HL-60 (cell line): Measurements from ENCODE around the gene TAPBPL.

Source experiments
- DNase-seq, 2 experiments: peaks; one replicate each; pipeline ENCODE4 v3.0.0-alpha.2; 2010 to 2020; ENCODE audit warnings: low read depth in 1 of 2, low spot score in 1 of 2
- H3K27ac ChIP-seq: fragments of 250-450 bp; sonication (Bioruptor Pico); replicated peaks from 2 replicates; pipeline ENCODE4 v1.5.1; 2020; ENCODE audit warnings: mild to moderate bottlenecking, moderate library complexity
- H3K27me3 ChIP-seq: fragments of 250-450 bp; sonication (Bioruptor Pico); 2 replicates; pipeline ENCODE4 v1.5.1; 2021; ENCODE audit warnings: mild to moderate bottlenecking, moderate library complexity; ENCODE audit not compliant: insufficient read depth, poor library complexity, severe bottlenecking
- H3K4me3 ChIP-seq: replicated peaks from 2 replicates; pipeline ENCODE4 v1.5.1; 2011; ENCODE audit warnings: mild to moderate bottlenecking, control low read depth, low read length; ENCODE audit not compliant: insufficient read depth
- CTCF ChIP-seq: IDR thresholded peaks from one replicate; pipeline ENCODE4 v1.5.1; 2011; ENCODE audit warnings: low read length, control low read depth, inconsistent platforms; ENCODE audit not compliant: insufficient read depth
- GABPA ChIP-seq: IDR thresholded peaks from 2 replicates; pipeline ENCODE4 v1.6.1; 2012; ENCODE audit warnings: low read depth
- POLR2AphosphoS5 ChIP-seq: IDR thresholded peaks from 2 replicates; pipeline ENCODE4 v1.6.1; 2012; ENCODE audit warnings: low read depth
- REST ChIP-seq: IDR thresholded peaks from 2 replicates; pipeline ENCODE4 v1.6.1; 2012; ENCODE audit warnings: low read depth; ENCODE audit not compliant: insufficient replicate concordance
- SPI1 ChIP-seq: IDR thresholded peaks from 2 replicates; pipeline ENCODE4 v1.6.1; 2012; ENCODE audit warnings: low read depth, mild to moderate bottlenecking, borderline replicate concordance

The TAPBPL gene

GRCh38 chr12:6457220-6457945 lies 5.5 kb downstream of the TAPBPL start:
- TF ChIP-seq POLR2AphosphoS5, result no peak
- TF ChIP-seq REST, result no peak
- no peak for TF ChIP-seq GABPA
- TF ChIP-seq CTCF, result no peak
- Histone ChIP-seq H3K27me3 (no peaks in the 10 kb centered on the region), H3K4me3 (no peak overlapping the region), H3K27ac (no peak overlapping the region)
- DNase-seq, result no peak

GRCh38 chr12:6458281-6459003 lies 6.6 kb downstream of the TAPBPL start:
- no peak overlapping the region for H3K4me3 ChIP-seq
- DNase-seq, result no peak
- H3K27me3 ChIP-seq, result no peaks in the 10 kb centered on the region
- TF ChIP-seq REST (no peak), SPI1 (no peak), GABPA (no peak), CTCF (no peak), POLR2AphosphoS5 (no peak)
- H3K27ac ChIP-seq, result no peak overlapping the region

- TF ChIP-seq GABPA (no peak), REST (no peak), CTCF (no peak), SPI1 (no peak)
- Histone ChIP-seq H3K27me3 (no peaks in the 10 kb centered on the region), H3K27ac (peak overlapping the region; percentile 14), H3K4me3 (no peak overlapping the region)
- DNase-seq, result no peak
These were observed 7.1 kb downstream of the TAPBPL start for GRCh38 chr12:6459004-6459337.
